Right atrium auricular region (tissue), 2 donors: Measurements from ENCODE around the gene ANGPTL2. TPM values are rescaled to one million over a fixed set of nuclear protein-coding genes. Genes with fewer than 3 reads are reported as not detected.

Experiments
- DNase-seq: peaks from one replicate; pipeline ENCODE4 v3.0.0-alpha.2; 2019; ENCODE audit warnings: low spot score
- H3K27ac ChIP-seq, 2 donors: fragments of 200-600 bp; sonication (generic); 1 replicate in 1 of 2; 2 replicates in 1 of 2; pipeline ENCODE4 v1.5.1; 2016 to 2019
- H3K27me3 ChIP-seq, 2 donors: fragments of 200-600 bp; sonication (generic); one replicate each; pipeline versions ENCODE4 v1.5.1 to v1.6.0; 2017 to 2019
- H3K36me3 ChIP-seq: fragments of 200-600 bp; sonication (generic); one replicate; pipeline ENCODE4 v1.5.1; 2016
- H3K4me1 ChIP-seq, 2 donors: fragments of 200-600 bp; sonication (generic); one replicate each; pipeline versions ENCODE4 v1.5.1 to v1.6.0; 2017 to 2019
- H3K4me3 ChIP-seq, 2 donors: fragments of 200-600 bp; sonication (generic); 1 replicate in 1 of 2; 2 replicates in 1 of 2; pipeline ENCODE4 v1.5.1; 2017 to 2019; ENCODE audit warnings: mild to moderate bottlenecking in 1 of 2, moderate library complexity in 1 of 2
- H3K9me3 ChIP-seq, 2 donors: fragments of 200-600 bp; sonication (generic); one replicate each; pipeline ENCODE4 v1.5.1; 2019
- CTCF ChIP-seq, 2 donors: fragments of 200-600 bp; sonication (generic); IDR thresholded peaks; one replicate each; pipeline ENCODE4 v1.5.1; 2019; ENCODE audit warnings: antibody characterized with exemption in 2 of 2
- total RNA-seq, 2 donors: library from RNA; depleted of rRNA; stranded (reverse); fragments of >200 nt; gene quantifications; one replicate each; pipeline ENCODE4 v1.1.0, GENCODE V29; 2016

ANGPTL2 gene
- total RNA-seq, 2 donors from 2014 or later: 42.8 to 55.8 TPM

- Histone ChIP-seq H3K9me3 (no peaks in the 10 kb centered on the region), H3K27me3 (no peaks in the 10 kb centered on the region), H3K27ac (peak overlapping the region in 1 of 2 donors; percentile 53), H3K4me1 (peaks cover 0 to 27% of the 10 kb centered on the region in 2 donors), H3K4me3 (no peak overlapping the region), H3K36me3 (peaks cover 46% of the 10 kb centered on the region)
- TF ChIP-seq CTCF (IDR thresholded peaks at IDR 0.05): no peak
- DNase-seq: no peak
These were observed 30.9 kb downstream of the ANGPTL2 start for GRCh38 chr9:127091526-127091925.

GRCh38 chr9:127090341-127090985, 32.0 kb downstream of the ANGPTL2 start:
- H3K27ac ChIP-seq: peak overlapping the region; percentile 40 to 53
- no peak for DNase-seq

GRCh38 chr9:127089631-127090081, 32.8 kb downstream of the ANGPTL2 start:
- Histone ChIP-seq H3K27ac (peak overlapping the region; percentile 40 to 53), H3K9me3 (no peaks in the 10 kb centered on the region), H3K4me3 (no peak overlapping the region), H3K36me3 (peaks cover 46% of the 10 kb centered on the region), H3K27me3 (no peaks in the 10 kb centered on the region), H3K4me1 (peaks cover 0 to 27% of the 10 kb centered on the region in 2 donors)
- no peak for DNase-seq
- no peak for TF ChIP-seq CTCF (IDR thresholded peaks at IDR 0.05)

More at GRCh38 chr9:127090341-127090985, 32.0 kb downstream of the ANGPTL2 start:
- Histone ChIP-seq H3K4me3 (no peak overlapping the region), H3K36me3 (peaks cover 46% of the 10 kb centered on the region), H3K9me3 (no peaks in the 10 kb centered on the region), H3K4me1 (peaks cover 0 to 27% of the 10 kb centered on the region in 2 donors), H3K27me3 (no peaks in the 10 kb centered on the region)
- TF ChIP-seq CTCF (IDR thresholded peaks at IDR 0.05): no peak

- peaks cover 0 to 34% of the 10 kb centered on the region in 2 donors for H3K4me1 ChIP-seq
- peak overlapping the region in 1 of 2 donors; percentile 53 for H3K27ac ChIP-seq
- H3K4me3 ChIP-seq: no peak overlapping the region
- no peak for DNase-seq
- TF ChIP-seq CTCF (IDR thresholded peaks at IDR 0.05): no peak
- H3K36me3 ChIP-seq: peaks cover 46% of the 10 kb centered on the region
- no peaks in the 10 kb centered on the region for H3K9me3 ChIP-seq
- H3K27me3 ChIP-seq: no peaks in the 10 kb centered on the region
These were observed 33.5 kb downstream of the ANGPTL2 start for GRCh38 chr9:127088724-127089615.

GRCh38 chr9:127087836-127088235, 34.6 kb downstream of the ANGPTL2 start:
- DNase-seq: no peak
- no peak for TF ChIP-seq CTCF (IDR thresholded peaks at IDR 0.05)
- no peaks in the 10 kb centered on the region for H3K9me3 ChIP-seq
- H3K27ac ChIP-seq: no peak overlapping the region
- H3K27me3 ChIP-seq: no peaks in the 10 kb centered on the region
- H3K4me3 ChIP-seq: no peak overlapping the region
- peaks cover 0 to 45% of the 10 kb centered on the region in 2 donors for H3K4me1 ChIP-seq
- peaks cover 38% of the 10 kb centered on the region for H3K36me3 ChIP-seq
